Activated CD8-positive, alpha-beta memory T cell treated with anti-CD3 and anti-CD28 coated beads, Interleukin-2, amount 10 ng/mL, durations not matched to agents 7 days and 5 days (primary cell): Measurements from ENCODE around the gene ATP8B3. TPM values are rescaled to one million over a fixed set of nuclear protein-coding genes. Genes with fewer than 3 reads are reported as not detected.
A peak's percentile ranks its signal among the peaks of the same experiment; 100 is the strongest.

ENCODE experiments used
- ATAC-seq: fragments of 150-1000 bp; cut with Tn5 transposase; one replicate; pipeline ENCODE4 v1.10.0; 2021; ENCODE audit warnings: moderate library complexity
- CTCF ChIA-PET: fragments of 350-600 bp; sonication (Branson Sonifier 250); formaldehyde crosslinking; loops from one replicate; lab custom pipeline; 2021; ENCODE audit warnings: antibody characterized with exemption; lab: Charles Lee
- DNase-seq: peaks from one replicate; pipeline ENCODE4 v3.0.0-alpha.2; 2020
- H3K27ac Mint-ChIP-seq: one replicate; pipeline ENCODE4 v1.8.0; 2021; ENCODE audit warnings: mild to moderate bottlenecking, mixed read lengths
- H3K27me3 Mint-ChIP-seq: one replicate; pipeline ENCODE4 v1.8.0; 2021; ENCODE audit warnings: mixed read lengths
- H3K36me3 Mint-ChIP-seq: one replicate; pipeline ENCODE4 v1.8.0; 2021; ENCODE audit warnings: mild to moderate bottlenecking, mixed read lengths
- H3K4me1 Mint-ChIP-seq: one replicate; pipeline ENCODE4 v1.8.0; 2021; ENCODE audit warnings: mixed read lengths
- H3K4me3 Mint-ChIP-seq: one replicate; pipeline ENCODE4 v1.8.0; 2021; ENCODE audit warnings: mild to moderate bottlenecking, moderate library complexity, mixed read lengths
- H3K9me3 Mint-ChIP-seq: one replicate; pipeline ENCODE4 v1.8.0; 2022; ENCODE audit warnings: low read depth, mixed read lengths
- total RNA-seq, 2 experiments: library from RNA; stranded (reverse); gene quantifications; one replicate each; pipeline ENCODE4 v1.2.3, GENCODE V29; 2021

ATP8B3 gene
- total RNA-seq, 2 experiments from 2014 or later = 7.3 to 21.8 TPM

DNA sequence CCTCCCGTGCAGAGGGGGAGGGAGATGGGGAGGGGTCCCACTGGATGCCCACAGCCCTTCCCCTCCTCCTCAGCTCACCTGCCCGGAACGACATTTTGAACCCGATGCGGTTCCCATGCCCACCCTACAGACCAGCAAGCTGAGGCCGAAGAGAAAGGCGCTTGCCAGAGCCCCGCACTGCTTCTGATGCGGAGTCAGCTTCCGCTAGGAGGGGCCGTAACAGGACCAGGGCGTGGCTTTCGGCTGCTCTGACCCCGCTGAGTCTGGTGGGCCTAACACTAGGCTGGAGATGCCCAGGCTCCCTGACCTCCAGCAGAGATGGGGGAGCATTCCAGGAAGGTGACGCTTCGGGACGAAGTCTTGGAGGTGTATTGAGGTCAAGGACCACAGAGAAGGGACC is 52.1 kb downstream of the ATP8B3 start:
- no peak overlapping the region for H3K4me3 Mint-ChIP-seq
- H3K4me1 Mint-ChIP-seq = peaks cover 10% of the 10 kb centered on the region
- ATAC-seq (no peak), DNase-seq (no peak)
- H3K9me3 Mint-ChIP-seq = no peaks in the 10 kb centered on the region
- CTCF ChIA-PET = interaction anchor here (1.2 kb wide), 1 partner anchor 23 kb away, joined by 5 read pairs; no protein-coding TSS in a partner anchor
- peaks cover 86% of the 10 kb centered on the region for H3K27me3 Mint-ChIP-seq
- H3K27ac Mint-ChIP-seq = no peak overlapping the region
- peaks cover 2% of the 10 kb centered on the region for H3K36me3 Mint-ChIP-seq

DNA sequence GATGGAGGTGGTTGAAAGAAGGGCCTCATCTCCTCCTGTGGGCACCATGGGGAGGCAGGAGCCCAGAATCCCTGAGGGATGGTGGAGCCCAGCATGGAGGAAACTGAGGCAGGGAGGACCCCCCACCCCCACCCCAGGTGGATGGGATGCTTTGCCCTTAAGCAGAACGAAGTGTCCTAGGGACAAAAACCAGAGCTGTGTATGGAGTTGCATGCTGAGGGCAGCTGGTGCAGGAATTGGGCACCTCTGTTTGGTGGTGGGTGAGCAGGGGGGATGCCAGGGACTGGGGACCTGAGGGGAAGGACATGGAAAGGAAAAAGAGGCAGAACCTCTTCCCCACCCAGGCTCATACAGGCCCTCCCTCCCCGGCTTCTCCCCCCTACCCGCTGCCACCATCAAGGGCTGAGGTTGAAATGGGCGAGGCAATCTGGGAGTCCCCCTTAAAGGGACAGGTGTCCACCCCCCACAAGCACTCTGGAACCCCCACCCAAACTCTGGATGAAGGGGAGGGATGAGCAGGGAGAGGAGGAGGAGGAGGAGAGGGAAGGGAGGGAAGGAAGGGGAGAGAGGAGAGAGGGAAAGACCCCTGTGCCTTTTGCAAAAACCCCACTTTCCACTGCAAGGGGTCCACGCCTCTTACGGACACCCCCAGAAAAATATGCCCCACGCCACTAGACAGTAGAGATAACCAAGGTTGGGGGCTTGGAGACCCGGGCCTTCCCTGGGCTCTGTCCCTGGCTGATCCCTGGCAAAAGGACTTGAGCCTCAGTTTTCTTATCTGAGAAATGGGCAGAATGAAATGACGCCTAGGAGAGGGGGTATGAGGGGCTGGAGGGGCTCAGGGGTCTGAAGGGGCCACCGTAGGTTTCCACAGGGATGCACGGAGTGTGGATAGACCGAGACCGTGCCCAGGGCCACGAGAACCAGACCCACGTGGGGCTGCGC is 52.8 kb downstream of the ATP8B3 start:
- Mint-ChIP-seq H3K36me3 (peaks cover 2% of the 10 kb centered on the region), H3K27me3 (peaks cover 82% of the 10 kb centered on the region), H3K4me3 (no peak overlapping the region), H3K9me3 (no peaks in the 10 kb centered on the region), H3K4me1 (peaks cover 12% of the 10 kb centered on the region), H3K27ac (no peak overlapping the region)
- ATAC-seq = no peak
- DNase-seq = no peak
- CTCF ChIA-PET = no interaction called here

DNA sequence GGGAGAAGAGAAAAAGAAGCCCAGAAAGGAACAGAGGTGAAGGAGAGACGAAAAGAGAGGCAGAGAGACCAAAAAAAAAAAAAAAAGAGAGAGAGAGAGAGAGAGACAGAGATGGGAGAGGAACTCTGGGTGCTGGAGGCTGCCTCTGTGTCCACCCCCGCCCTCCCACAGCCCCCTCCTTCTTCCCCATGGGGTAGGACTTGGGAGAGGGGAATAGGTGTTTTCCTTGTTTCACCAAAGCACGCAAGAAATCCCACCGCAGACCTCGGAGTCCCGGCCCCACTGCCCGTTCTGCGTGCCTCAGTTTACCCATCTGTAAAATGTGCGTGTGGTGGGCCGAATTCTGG is 53.9 kb downstream of the ATP8B3 start:
- CTCF ChIA-PET = no interaction called here
- Mint-ChIP-seq H3K9me3 (no peaks in the 10 kb centered on the region), H3K4me3 (no peak overlapping the region), H3K27me3 (peaks cover 73% of the 10 kb centered on the region), H3K27ac (no peak overlapping the region), H3K4me1 (peaks cover 12% of the 10 kb centered on the region), H3K36me3 (peaks cover 2% of the 10 kb centered on the region)
- no peak for DNase-seq
- no peak for ATAC-seq

DNA sequence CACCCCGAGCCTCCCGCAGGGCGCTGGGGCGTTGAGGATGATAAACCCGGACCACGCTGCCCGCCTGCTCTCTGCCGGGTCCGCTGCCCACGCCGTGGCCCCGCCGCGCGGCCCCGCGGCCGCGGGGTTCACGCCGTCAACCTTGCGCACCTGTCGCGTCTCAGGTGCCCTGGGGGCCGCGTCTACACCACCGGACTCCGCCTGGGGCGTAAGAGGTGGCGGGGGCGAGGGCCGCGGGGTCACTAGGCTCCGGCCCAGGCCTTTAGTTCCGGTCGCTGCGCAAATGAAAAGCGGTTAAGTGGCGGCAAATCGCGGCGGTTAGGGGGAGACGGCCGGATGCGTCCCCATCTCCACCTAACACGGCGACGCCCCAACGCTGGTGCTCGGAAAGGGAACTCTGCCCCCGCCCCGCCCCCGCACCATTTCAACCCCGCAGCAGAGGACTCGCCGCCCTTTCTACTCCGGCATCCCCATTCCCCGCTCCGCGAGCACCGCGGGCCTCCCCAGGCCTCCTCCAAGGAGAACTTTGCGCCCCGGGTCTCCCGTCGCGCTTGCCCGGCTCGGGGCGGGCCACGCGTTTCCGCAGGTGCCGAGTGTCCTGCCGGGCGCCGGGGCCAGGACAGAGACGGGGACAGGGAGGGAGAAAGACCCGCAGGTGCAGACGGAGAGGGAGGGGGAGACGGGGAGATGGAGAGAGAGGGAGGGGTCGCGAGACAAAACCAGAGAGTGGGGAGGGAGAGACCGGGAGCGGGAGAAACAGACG is 54.4 kb downstream of the ATP8B3 start:
- H3K4me3 Mint-ChIP-seq = no peak overlapping the region
- CTCF ChIA-PET = no interaction called here
- H3K27me3 Mint-ChIP-seq = peaks cover 75% of the 10 kb centered on the region

DNA sequence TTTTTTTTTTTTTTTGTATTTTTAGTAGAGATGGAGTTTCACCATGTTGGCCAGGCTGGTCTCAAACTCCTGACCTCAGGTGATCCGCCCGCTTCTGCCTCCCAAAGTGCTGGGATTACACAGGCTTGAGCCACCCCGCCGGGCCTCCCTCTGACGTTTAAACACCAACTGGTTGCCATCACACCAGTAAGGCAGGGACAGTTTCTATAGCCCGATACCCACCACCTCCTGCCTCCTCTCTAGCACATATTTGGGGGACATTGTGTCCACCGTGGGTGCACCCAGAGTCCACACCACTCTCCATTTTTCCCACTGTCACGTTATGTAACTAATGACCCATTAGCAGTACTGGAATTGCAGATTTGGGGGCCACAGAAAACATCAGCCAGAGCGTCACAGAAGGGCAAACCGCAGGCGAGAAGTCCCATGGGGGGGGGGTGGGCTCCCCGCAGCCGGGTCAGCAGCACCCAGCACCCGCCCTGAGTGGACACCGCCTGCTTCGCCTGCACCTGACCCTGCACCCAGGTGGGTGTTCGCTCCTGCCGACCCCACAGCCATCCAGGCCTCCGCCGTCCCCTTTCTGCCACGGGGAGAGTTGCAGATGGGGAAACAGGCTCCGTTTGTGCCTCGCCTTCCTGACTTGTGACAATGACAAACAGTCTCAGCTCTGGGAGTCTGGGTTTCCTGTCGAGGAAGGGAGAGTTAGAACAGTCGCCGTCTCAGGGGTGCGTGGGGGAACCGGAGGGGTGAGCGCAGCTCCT is 55.2 kb downstream of the ATP8B3 start:
- no peaks in the 10 kb centered on the region for H3K9me3 Mint-ChIP-seq
- H3K4me3 Mint-ChIP-seq = no peak overlapping the region
- H3K27ac Mint-ChIP-seq = peak overlapping the region; percentile 32
- no peak for DNase-seq
- H3K4me1 Mint-ChIP-seq = peaks cover 12% of the 10 kb centered on the region
- no peak for ATAC-seq
- peaks cover 81% of the 10 kb centered on the region for H3K27me3 Mint-ChIP-seq
- CTCF ChIA-PET = no interaction called here
- H3K36me3 Mint-ChIP-seq = peaks cover 2% of the 10 kb centered on the region

More for the DNA sequence above, 54.4 kb downstream of the ATP8B3 start:
- ATAC-seq = no peak
- Mint-ChIP-seq H3K36me3 (peaks cover 2% of the 10 kb centered on the region), H3K4me1 (peaks cover 12% of the 10 kb centered on the region), H3K27ac (no peak overlapping the region), H3K9me3 (no peaks in the 10 kb centered on the region)
- no peak for DNase-seq

DNA sequence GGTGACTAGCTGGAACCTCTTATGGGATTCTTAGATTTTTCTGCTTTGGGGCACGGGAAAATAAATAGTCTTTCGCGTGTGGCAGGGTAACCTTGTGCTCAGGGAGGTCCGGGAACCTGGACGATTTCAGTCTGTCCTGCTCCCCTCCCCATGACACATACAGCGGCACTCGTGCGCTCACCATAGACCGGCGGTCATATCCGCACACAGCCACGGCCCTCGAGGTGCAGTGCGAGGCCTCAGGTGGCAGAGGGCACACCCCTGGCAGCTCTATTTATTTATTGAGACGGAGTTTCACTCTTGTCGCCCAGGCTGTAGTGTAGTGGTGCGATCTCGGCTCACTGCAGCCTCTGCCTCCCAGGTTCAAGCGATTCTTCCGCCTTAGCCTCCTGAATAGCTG is 55.8 kb downstream of the ATP8B3 start:
- Mint-ChIP-seq H3K9me3 (no peaks in the 10 kb centered on the region), H3K36me3 (peaks cover 2% of the 10 kb centered on the region), H3K27me3 (peaks cover 81% of the 10 kb centered on the region), H3K4me3 (no peak overlapping the region), H3K4me1 (peaks cover 12% of the 10 kb centered on the region), H3K27ac (peak overlapping the region; percentile 67)
- DNase-seq (no peak), ATAC-seq (no peak)
- CTCF ChIA-PET = no interaction called here

DNA sequence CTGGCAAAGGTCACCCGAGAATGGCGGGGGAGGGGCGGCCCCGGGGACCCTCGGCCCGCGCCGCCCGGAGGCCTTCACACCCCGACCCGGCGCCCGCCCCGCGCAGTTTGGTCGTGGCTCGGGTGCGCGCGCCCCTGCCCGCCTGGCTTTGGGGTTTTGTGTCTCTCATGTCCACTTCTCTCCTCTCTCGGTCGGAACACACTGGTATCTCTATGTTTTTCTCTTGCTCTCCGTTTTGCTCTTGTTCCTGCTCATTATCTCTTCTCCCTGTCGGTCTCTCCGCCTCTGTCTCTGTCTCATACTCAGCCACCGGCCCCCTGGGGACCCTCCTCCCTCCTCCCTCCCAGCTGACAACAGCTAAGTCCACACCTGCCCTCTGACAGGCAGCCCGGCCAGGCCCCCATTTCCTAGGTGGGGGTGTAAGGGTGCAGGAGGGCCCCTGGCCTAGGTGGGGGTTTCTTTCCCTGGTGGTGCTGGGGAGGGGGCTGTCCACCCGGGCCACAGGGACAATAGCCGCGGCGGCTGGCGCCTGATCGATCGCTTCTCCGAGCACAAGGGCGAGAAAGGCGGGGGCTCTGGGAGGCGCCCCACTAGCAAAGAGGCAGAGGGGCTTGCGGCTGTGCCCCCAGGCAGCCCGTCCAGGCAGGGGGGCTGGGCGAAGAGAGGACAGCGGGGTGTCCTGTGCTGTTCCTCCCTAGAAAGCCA is 56.5 kb downstream of the ATP8B3 start:
- no peak overlapping the region for H3K4me3 Mint-ChIP-seq
- peaks cover 81% of the 10 kb centered on the region for H3K27me3 Mint-ChIP-seq
- peak overlapping the region; percentile 68 for H3K27ac Mint-ChIP-seq
- no peaks in the 10 kb centered on the region for H3K9me3 Mint-ChIP-seq
- ATAC-seq (no peak), DNase-seq (no peak)
- CTCF ChIA-PET = interaction anchor here (1.3 to 1.4 kb wide), 2 partner anchors 10 to 83 kb away, joined by 4 read pairs; no protein-coding TSS in a partner anchor
- H3K4me1 Mint-ChIP-seq = peaks cover 10% of the 10 kb centered on the region
- peaks cover 2% of the 10 kb centered on the region for H3K36me3 Mint-ChIP-seq

DNA sequence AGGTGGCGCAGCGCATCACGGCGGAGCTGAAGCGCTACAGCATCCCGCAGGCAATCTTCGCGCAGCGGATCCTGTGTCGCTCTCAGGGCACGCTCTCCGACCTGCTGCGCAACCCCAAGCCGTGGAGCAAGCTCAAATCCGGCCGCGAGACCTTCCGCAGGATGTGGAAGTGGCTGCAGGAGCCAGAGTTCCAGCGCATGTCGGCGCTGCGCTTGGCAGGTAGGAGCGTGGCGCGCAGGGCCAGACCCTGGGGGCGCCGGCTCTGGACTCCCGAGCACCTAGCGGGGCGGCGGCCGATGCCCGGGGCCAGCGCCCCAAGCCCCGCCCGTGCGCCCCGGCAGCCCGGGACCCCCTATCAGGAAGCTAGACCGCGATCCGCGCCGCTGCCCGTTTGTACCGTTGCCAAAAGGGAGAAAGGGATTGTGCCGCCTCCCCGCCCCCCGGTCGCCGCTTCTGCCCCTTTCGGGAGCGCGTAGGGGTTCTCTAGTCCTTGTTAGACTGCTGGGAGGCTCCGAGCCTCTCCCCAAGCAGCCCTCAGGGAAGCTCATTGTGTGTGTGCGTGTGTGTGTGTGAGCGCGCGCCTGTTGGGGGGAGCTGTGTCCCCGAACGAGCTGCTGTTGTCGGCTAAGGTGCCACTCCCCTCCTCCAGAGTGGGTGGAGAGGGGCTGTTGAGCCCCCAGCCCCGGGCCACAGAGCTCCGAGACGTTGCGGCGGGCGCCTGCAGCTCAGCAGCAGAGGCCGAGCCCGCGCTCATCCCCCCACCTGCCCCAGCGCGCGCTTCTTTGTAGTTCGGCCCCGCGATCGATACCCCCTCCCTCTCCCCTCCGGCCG is 57.2 kb downstream of the ATP8B3 start:
- CTCF ChIA-PET = interaction anchor here (1.3 to 1.6 kb wide), 3 partner anchors 11 to 83 kb away, joined by 4 to 6 read pairs (median 4); no protein-coding TSS in a partner anchor
- H3K27me3 Mint-ChIP-seq = peaks cover 81% of the 10 kb centered on the region
- no peaks in the 10 kb centered on the region for H3K9me3 Mint-ChIP-seq
- no peak overlapping the region for H3K27ac Mint-ChIP-seq
- no peak for DNase-seq
- H3K4me1 Mint-ChIP-seq = peaks cover 14% of the 10 kb centered on the region
- peak; percentile 36 for ATAC-seq
- peaks cover 2% of the 10 kb centered on the region for H3K36me3 Mint-ChIP-seq
- no peak overlapping the region for H3K4me3 Mint-ChIP-seq

DNA sequence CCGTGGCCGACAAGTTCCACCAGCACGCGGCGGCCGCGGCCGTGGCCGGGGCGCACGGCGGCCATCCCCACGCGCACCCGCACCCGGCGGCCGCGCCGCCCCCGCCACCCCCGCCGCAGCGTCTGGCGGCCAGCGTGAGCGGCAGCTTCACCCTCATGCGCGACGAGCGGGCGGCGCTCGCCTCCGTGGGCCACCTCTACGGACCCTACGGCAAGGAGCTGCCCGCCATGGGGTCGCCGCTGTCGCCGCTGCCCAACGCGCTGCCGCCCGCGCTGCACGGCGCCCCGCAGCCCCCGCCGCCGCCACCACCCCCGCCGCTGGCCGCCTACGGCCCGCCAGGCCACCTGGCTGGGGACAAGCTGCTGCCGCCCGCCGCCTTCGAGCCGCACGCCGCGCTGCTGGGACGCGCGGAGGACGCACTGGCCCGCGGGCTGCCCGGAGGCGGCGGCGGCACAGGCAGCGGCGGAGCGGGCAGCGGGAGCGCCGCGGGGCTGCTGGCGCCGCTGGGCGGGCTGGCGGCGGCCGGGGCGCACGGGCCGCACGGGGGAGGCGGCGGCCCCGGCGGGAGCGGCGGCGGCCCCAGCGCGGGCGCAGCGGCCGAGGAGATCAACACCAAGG is 57.9 kb downstream of the ATP8B3 start:
- H3K4me3 Mint-ChIP-seq = no peak overlapping the region
- H3K27me3 Mint-ChIP-seq = peaks cover 77% of the 10 kb centered on the region
- peaks cover 2% of the 10 kb centered on the region for H3K36me3 Mint-ChIP-seq
- peaks cover 14% of the 10 kb centered on the region for H3K4me1 Mint-ChIP-seq
- H3K27ac Mint-ChIP-seq = no peak overlapping the region
- no peaks in the 10 kb centered on the region for H3K9me3 Mint-ChIP-seq
- DNase-seq (no peak), ATAC-seq (no peak)
- CTCF ChIA-PET = interaction anchor here (1.3 to 1.6 kb wide), 3 partner anchors 12 to 82 kb away, joined by 4 to 6 read pairs (median 4); no protein-coding TSS in a partner anchor

DNA sequence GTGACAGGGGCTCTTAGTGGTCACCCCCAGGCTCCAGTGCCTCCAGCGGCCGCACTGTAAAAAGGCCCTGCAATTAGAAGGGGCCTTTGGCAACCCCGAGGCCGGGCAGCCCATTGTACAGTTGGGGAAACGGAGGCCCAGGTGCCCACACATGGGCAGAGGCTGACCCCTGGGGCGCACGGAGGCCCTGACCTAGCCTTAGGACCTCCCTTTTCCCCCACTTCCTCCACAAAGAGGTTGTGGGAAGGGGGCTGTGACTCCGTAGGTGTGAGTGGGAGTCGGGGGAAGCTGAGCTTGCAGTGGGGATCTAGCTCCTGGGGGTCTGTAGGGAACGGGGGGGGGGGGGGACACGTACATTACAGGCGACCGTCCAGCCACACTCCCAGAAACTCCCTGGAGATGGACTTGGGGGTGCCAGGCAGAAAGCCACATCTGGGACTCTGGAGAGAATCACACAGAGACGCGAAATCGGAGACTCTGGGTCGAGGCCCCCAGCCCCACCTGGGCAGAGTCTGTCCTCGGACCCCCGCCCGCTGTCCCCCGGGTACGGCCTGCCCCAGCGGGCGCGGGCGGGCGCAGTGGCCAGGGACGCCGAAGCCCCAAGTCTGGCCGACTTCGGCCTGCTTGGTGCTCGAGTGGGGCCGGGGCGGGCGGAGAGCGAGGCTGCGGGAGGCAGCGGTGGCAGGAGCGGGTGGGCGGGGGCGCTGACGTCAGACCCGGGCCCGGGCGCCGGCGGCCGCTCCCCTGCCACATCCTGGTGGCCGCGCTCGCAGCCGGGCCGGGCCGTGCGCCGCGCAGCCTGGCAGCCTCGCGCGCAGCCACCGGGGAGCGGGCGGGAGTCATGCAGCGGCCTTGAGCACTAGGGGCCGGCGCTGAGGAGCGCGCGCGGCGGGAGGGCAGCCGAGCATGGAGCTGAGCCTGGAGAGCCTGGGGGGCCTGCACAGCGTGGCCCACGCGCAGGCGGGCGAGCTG is 59.0 kb downstream of the ATP8B3 start, which contains the start of gene ONECUT3:
TSS of gene ONECUT3 (plus strand) at position 750 of the 972 bp plus-strand sequence. CDS start at position 907, 157 bp downstream.
- H3K4me3 Mint-ChIP-seq = no peak within 1 kb of the TSS
- CTCF ChIA-PET = no interaction called here
- H3K36me3 Mint-ChIP-seq = peaks cover 2% of the 10 kb centered on the region
- ATAC-seq (no peak), DNase-seq (no peak)
- H3K4me1 Mint-ChIP-seq = peaks cover 14% of the 10 kb centered on the region
- no peaks in the 10 kb centered on the region for H3K9me3 Mint-ChIP-seq
- H3K27me3 Mint-ChIP-seq = peaks cover 68% of the 10 kb centered on the region
- no peak within 1 kb of the TSS for H3K27ac Mint-ChIP-seq
